OCI-LY7 (cell line): Measurements from ENCODE around the gene THEMIS. TPM values are rescaled to one million over a fixed set of nuclear protein-coding genes. Genes with fewer than 3 reads are reported as not detected.

Source experiments
- BruUV-seq: library from RNA; stranded (reverse); fragments of 400-500 nt; replicated peaks from 2 replicates; lab custom pipeline; 2021; lab: Mats Ljungman, UMichigan
- CTCF ChIA-PET: fragments of 300-600 bp; sonication (Branson Sonifier 250); formaldehyde crosslinking; loops from one replicate; lab custom pipeline; 2022; ENCODE audit warnings: antibody characterized with exemption; ENCODE audit not compliant: unreplicated experiment; lab: Charles Lee
- POLR2A ChIA-PET: fragments of 300-600 bp; sonication (Branson Sonifier 250); formaldehyde crosslinking; loops from one replicate; lab custom pipeline; 2022; ENCODE audit warnings: antibody characterized with exemption; lab: Charles Lee
- DNase-seq: peaks from one replicate; pipeline ENCODE4 v3.0.0-alpha.2; 2015; ENCODE audit warnings: low spot score
- H2AFZ ChIP-seq: fragments of 200-600 bp; sonication (generic), shearing (Covaris generic); 2 replicates; pipeline ENCODE4 v1.6.1; 2014; ENCODE audit warnings: mild to moderate bottlenecking, antibody characterized with exemption, low read length, moderate library complexity
- H3K27ac ChIP-seq: fragments of 200-600 bp; sonication (generic); 2 replicates; pipeline ENCODE4 v1.5.1; 2014; ENCODE audit warnings: mixed run types, low read depth, mild to moderate bottlenecking, moderate library complexity, low read length, inconsistent platforms; ENCODE audit not compliant: poor library complexity, severe bottlenecking
- H3K36me3 ChIP-seq: fragments of 200-600 bp; sonication (generic); 2 replicates; pipeline ENCODE4 v1.6.1; 2014; ENCODE audit warnings: mild to moderate bottlenecking, antibody characterized with exemption, low read length, moderate library complexity, mixed read lengths; ENCODE audit not compliant: insufficient read depth
- H3K4me1 ChIP-seq: fragments of 200-600 bp; sonication (generic); 2 replicates; pipeline ENCODE4 v1.5.1; 2014; ENCODE audit warnings: mild to moderate bottlenecking, low read length; ENCODE audit not compliant: insufficient read depth, poor library complexity, severe bottlenecking
- H3K4me2 ChIP-seq: fragments of 200-600 bp; sonication (generic); 2 replicates; pipeline ENCODE4 v1.6.1; 2014; ENCODE audit warnings: mild to moderate bottlenecking, low read length
- H3K4me3 ChIP-seq: fragments of 200-600 bp; sonication (generic); 2 replicates; pipeline ENCODE4 v1.5.1; 2014; ENCODE audit warnings: mild to moderate bottlenecking, low read depth, low read length; ENCODE audit not compliant: poor library complexity, severe bottlenecking
- H3K79me2 ChIP-seq: fragments of 200-600 bp; sonication (generic); 2 replicates; pipeline ENCODE4 v1.6.1; 2016; ENCODE audit warnings: low read depth, mild to moderate bottlenecking, low read length, moderate library complexity, mixed read lengths; ENCODE audit not compliant: insufficient read depth
- H3K9me2 ChIP-seq: fragments of 200-600 bp; sonication (generic); 2 replicates; pipeline ENCODE4 v1.6.1; 2016; ENCODE audit warnings: mild to moderate bottlenecking, low read length, mixed read lengths; ENCODE audit not compliant: insufficient read depth
- H3K9me3 ChIP-seq: fragments of 200-600 bp; sonication (generic); 2 replicates; pipeline ENCODE4 v1.6.1; 2014; ENCODE audit warnings: mild to moderate bottlenecking, mixed run types, low read length, mixed read lengths
- H4K20me1 ChIP-seq: fragments of 200-600 bp; sonication (generic); 2 replicates; pipeline ENCODE4 v1.6.1; 2014; ENCODE audit warnings: mild to moderate bottlenecking, antibody characterized with exemption, low read length, moderate library complexity, mixed read lengths; ENCODE audit not compliant: insufficient read depth
- CTCF ChIP-seq: fragments of 200-600 bp; sonication (generic); conservative IDR thresholded peaks from 2 replicates; pipeline ENCODE4 v1.5.1; 2014; ENCODE audit warnings: mild to moderate bottlenecking, antibody characterized with exemption, low read length, moderate library complexity, mixed read lengths
- EZH2phosphoT487 ChIP-seq: fragments of 200-600 bp; sonication (generic); IDR thresholded peaks from 2 replicates; pipeline ENCODE4 v1.6.1; 2018; ENCODE audit warnings: low read depth, borderline replicate concordance, mild to moderate bottlenecking, mixed run types, antibody characterized with exemption, low read length, moderate library complexity, mixed read lengths
- intact Hi-C: fragments of 100-400 bp; cut with micrococcal nuclease; formaldehyde crosslinking; loops from one replicate; pipeline ENCODE4 v1.10.0; 2022; ENCODE audit not compliant: unreplicated experiment
- total RNA-seq, 2 experiments: library from RNA; depleted of rRNA in 1 of 2; stranded (reverse); fragments of >200 nt in 1 of 2; shearing (Covaris generic) in 1 of 2; gene quantifications; 2 replicates each; pipeline ENCODE4 v1.2.3, GENCODE V29; 2014 to 2022

The THEMIS gene
- total RNA-seq, 2 experiments from 2014 or later = not detected

- intact Hi-C loops = no loop called here
- Histone ChIP-seq H2AFZ (no peak overlapping the region), H3K36me3 (no peaks in the 10 kb centered on the region), H3K4me2 (no peak overlapping the region), H3K27ac (no peak overlapping the region), H3K79me2 (no peaks in the 10 kb centered on the region), H3K4me1 (no peaks in the 10 kb centered on the region), H3K9me3 (no peaks in the 10 kb centered on the region), H4K20me1 (no peaks in the 10 kb centered on the region), H3K9me2 (no peaks in the 10 kb centered on the region), H3K4me3 (no peak overlapping the region)
- ChIA-PET CTCF (no interaction called here), POLR2A (no interaction called here)
- TF ChIP-seq EZH2phosphoT487 = no peak
- TF ChIP-seq CTCF = no peak
- no TSS peak for BruUV-seq
- no peak for DNase-seq
Measured at GRCh38 chr6:127791779-127792528, 108.9 kb downstream of the THEMIS start.

DNA sequence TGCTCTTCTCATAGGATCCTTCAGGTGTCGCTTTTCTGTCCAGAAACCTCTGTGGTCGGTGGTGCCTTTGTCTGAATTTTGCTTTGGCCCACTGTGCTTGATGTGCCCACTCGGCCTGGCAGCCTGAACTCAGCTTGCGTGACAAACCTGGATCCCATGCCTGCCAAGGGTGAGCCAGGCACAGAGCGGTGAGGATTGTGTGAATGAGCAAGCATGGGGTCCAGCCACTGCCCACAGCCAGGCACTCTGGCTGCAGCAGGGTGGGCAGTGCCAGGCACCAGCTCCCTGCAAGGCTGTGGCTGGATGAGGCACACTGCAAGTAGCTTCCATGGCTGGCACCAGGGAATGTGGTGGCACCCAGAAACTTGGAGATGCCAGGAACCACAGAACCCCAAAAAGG, 110.3 kb downstream of the THEMIS start:
- no TSS peak for BruUV-seq
- DNase-seq = no peak
- H3K9me2 ChIP-seq = no peaks in the 10 kb centered on the region
- H3K79me2 ChIP-seq = no peaks in the 10 kb centered on the region
- no peaks in the 10 kb centered on the region for H3K36me3 ChIP-seq
- no peak overlapping the region for H3K4me3 ChIP-seq
- ChIA-PET CTCF (no interaction called here), POLR2A (no interaction called here)
- no peak overlapping the region for H3K4me2 ChIP-seq
- intact Hi-C loops = no loop called here
- no peaks in the 10 kb centered on the region for H4K20me1 ChIP-seq
- TF ChIP-seq EZH2phosphoT487 = no peak
- no peak overlapping the region for H2AFZ ChIP-seq
- no peaks in the 10 kb centered on the region for H3K4me1 ChIP-seq
- H3K9me3 ChIP-seq = no peaks in the 10 kb centered on the region
- no peak overlapping the region for H3K27ac ChIP-seq

DNA sequence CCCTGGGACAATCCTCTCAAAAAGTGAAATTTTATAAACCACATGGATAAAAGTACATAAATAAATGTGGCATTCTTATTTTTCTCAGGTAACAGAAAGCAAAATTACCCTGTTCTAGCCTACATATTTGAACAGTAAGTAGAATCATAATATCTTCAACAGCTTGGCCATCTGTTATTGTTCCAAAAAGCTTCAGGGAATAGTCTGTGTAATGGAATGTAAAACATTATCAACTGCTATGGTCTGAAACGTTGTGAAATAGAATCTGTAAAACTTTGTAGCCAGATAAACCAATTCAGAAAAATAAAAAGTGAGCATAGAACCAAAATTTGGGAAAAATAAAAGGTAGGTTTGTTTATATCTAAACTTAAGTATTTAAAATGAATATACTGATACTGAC, 114.7 kb downstream of the THEMIS start:
- Histone ChIP-seq H3K36me3 (no peaks in the 10 kb centered on the region), H3K27ac (no peak overlapping the region), H3K4me1 (no peaks in the 10 kb centered on the region), H3K9me2 (no peaks in the 10 kb centered on the region), H3K4me2 (no peak overlapping the region), H3K79me2 (no peaks in the 10 kb centered on the region), H3K9me3 (no peaks in the 10 kb centered on the region), H2AFZ (no peak overlapping the region), H3K4me3 (no peak overlapping the region), H4K20me1 (no peaks in the 10 kb centered on the region)
- TF ChIP-seq EZH2phosphoT487 (no peak), CTCF (no peak)
- intact Hi-C loops = no loop called here
- POLR2A ChIA-PET = interaction anchor here (1.0 kb wide), 1 partner anchor 8 kb away, joined by 3 read pairs; no protein-coding TSS in a partner anchor
- no TSS peak for BruUV-seq
- CTCF ChIA-PET = no interaction called here
- DNase-seq = no peak
